HCT116 (cell line): Measurements from ENCODE around the gene CR2.

Source experiments
- ATF3 ChIP-seq: IDR thresholded peaks from 2 replicates; pipeline ENCODE4 v1.6.1; 2012
- CEBPB ChIP-seq: IDR thresholded peaks from 2 replicates; pipeline ENCODE4 v1.6.1; 2012; ENCODE audit warnings: low read depth
- CTCF ChIP-seq, 3 experiments: fragments of 200-600 bp in 1 of 3; sonication (generic) in 1 of 3; IDR thresholded peaks in 2 of 3; conservative IDR thresholded peaks in 1 of 3; 2 replicates each; pipeline ENCODE4 v1.5.1; 2012 to 2017; ENCODE audit warnings: low read depth in 2 of 3, low read length in 2 of 3, antibody characterized with exemption in 1 of 3, borderline replicate concordance in 1 of 3, control low read depth in 1 of 3, mild to moderate bottlenecking in 1 of 3, mixed read lengths in 1 of 3, mixed run types in 1 of 3, moderate library complexity in 1 of 3; ENCODE audit not compliant: insufficient read depth in 1 of 3
- EGR1 ChIP-seq: IDR thresholded peaks from 2 replicates; pipeline ENCODE4 v1.6.1; 2012; ENCODE audit warnings: low read depth
- EZH2 ChIP-seq: fragments of 200-600 bp; sonication (generic); IDR thresholded peaks from 2 replicates; pipeline ENCODE4 v1.6.1; 2017; ENCODE audit warnings: antibody characterized with exemption, mixed run types
- EZH2phosphoT487 ChIP-seq: fragments of 200-600 bp; IDR thresholded peaks from 2 replicates; pipeline ENCODE4 v1.6.1; 2018; ENCODE audit warnings: antibody characterized with exemption, borderline replicate concordance
- MAX ChIP-seq: IDR thresholded peaks from 2 replicates; pipeline ENCODE4 v1.6.1; 2012
- POLR2A ChIP-seq: IDR thresholded peaks from 2 replicates; pipeline ENCODE4 v1.7.0; 2011; ENCODE audit warnings: borderline replicate concordance; ENCODE audit not compliant: insufficient read depth, insufficient read length; ENCODE audit errors: extremely low read depth
- RAD21 ChIP-seq: IDR thresholded peaks from 2 replicates; pipeline ENCODE4 v1.6.1; 2012; ENCODE audit warnings: low read depth, mild to moderate bottlenecking
- SIN3A ChIP-seq: IDR thresholded peaks from 2 replicates; pipeline ENCODE4 v1.6.1; 2012; ENCODE audit warnings: low read depth
- SRF ChIP-seq: IDR thresholded peaks from 2 replicates; pipeline ENCODE4 v1.6.1; 2012; ENCODE audit warnings: low read depth
- ZBTB33 ChIP-seq: IDR thresholded peaks from 2 replicates; pipeline ENCODE4 v1.6.1; 2011; ENCODE audit warnings: mild to moderate bottlenecking, low read length, moderate library complexity; ENCODE audit not compliant: insufficient replicate concordance; ENCODE audit errors: extremely low read depth
- ZNF274 ChIP-seq: fragments of 200-500 bp; sonication (Bioruptor generic); IDR thresholded peaks from 2 replicates; pipeline ENCODE4 v1.6.1; 2014; ENCODE audit warnings: mild to moderate bottlenecking, low read depth, low read length, inconsistent platforms

GRCh38 chr1:207500306-207500705 lies 46.2 kb downstream of the CR2 start:
- TF ChIP-seq ATF3 (no peak), CTCF (IDR thresholded peaks at IDR 0.05 in 2 of 3, conservative IDR thresholded peaks at IDR 0.05 in 1 of 3; ENCODE audit: borderline replicate concordance in 1 of 3, insufficient read depth in 1 of 3, low read depth in 2 of 3, low read length in 2 of 3) (no peak), EZH2 (no peak), EZH2phosphoT487 (no peak), SIN3A (no peak), POLR2A (no peak), ZBTB33 (no peak), RAD21 (no peak), CEBPB (no peak), EGR1 (no peak), SRF (no peak), ZNF274 (no peak), MAX (no peak)
